GM21786 (cell line): ENCODE measurements around the gene ADGRG6.

Source experiments
- ATAC-seq: cut with Tn5 transposase; IDR thresholded peaks from one replicate; pipeline ENCODE4 v1.9.1; 2021; ENCODE audit not compliant: unreplicated experiment

ADGRG6 gene

DNA sequence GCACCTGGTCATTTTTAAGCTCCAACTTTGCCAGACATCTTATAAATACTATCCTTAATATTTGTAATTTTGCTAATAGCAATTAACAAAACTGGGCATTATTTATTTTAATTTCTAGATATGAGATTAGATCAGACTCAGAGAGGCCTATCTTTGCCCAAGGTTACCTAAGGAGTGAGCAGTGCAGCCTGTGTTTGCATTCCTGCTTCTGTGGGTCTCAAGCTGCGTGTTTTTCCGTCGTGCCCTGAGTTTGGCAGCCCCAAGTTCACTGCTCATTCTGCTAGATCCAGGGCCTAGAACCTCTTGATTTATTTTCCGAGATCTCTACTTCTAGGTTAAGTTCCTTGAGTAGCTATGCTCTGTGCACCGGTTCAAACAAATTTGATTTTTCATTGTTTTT lies 11.0 kb upstream of the ADGRG6 start:
- no peak for ATAC-seq

DNA sequence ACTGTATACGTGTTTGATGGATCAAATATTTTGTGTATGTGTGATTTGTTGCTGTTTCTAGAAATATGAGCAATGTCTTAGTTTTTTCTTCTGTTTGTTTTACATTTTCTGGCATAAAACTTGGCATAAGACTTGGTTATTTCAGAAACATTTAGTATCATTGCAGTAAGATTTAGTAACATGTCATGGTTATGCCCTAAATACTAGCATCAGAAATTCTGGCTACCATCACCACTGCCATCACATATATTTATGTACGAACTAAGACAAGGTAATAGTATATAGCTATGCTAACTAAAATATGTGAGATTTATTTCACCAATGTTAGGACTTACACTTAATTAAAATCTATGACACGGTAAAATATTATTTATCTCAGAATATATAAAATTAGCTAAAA lies 10.3 kb upstream of the ADGRG6 start:
- ATAC-seq: no peak

DNA sequence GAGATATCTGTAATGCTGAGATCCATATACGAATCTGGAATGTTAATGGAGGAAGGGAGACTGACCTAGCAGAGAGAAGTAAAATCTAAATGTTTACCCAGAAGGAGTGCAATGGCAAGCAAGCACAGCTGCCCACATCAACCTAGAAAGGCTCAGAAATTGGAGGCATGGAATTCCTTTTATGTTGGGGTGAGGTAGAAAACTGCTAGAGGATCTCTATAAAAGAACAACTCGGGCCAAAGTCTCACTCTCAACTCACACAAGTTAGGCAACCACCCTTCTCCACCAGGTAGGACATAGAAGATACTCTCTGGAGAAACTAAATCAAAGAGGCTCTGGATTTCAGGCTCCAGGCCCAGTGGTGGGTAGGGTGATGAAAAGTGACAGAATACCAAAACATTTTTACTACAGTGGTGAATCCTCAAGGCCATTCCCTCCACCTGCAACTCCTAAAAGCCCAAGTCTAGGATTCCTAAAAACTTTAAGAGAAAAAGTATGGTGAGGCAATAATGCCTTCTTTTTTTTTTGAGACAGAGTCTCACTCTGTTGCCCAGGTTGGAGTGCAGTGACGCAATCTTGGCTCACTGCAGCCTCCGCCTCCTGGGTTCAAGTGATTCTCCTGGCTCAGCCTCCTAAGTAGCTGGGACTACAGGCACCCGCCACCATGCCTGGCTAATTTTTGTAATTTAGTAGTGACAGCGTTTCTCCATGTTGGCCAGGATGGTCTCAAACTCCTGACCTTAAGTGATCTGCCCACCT lies 9.5 kb upstream of the ADGRG6 start:
- ATAC-seq: no peak

DNA sequence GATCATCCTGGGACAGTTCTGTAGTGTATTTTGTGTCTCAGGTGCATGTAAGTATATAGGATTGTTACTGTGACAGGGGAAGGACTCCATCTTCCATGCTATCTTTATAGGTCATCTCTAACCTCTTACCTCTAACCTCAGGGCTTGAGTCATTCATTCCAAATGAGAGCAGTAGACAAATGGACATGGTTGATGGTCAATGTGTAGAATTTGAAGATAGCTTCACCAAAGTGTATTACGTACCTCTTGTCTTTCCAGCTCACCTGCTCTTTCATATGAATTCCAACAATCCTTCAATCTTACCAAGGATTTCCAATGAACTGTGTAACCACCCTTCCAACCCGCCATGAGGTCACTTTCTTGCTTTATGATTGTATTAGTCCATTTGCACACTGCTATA lies 8.7 kb upstream of the ADGRG6 start:
- no peak for ATAC-seq

DNA sequence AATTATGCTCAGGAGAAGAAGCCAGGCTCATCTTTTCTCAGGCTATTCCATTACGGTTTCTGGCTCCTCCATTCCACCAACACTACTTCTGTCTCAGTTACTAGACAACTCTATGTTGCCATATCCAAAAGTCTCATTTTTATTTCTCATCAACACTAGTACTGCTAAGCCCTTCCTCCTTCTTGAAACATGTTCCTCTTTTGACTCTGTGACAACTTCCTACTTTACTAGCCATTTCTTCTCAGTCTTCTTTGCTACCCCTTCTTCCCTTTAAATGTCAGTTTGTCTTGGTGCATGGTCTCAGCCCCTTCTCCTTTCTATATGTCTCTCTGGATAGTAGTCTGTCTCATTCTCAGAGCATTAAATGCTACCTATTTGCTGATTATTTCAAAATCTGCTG lies 7.1 kb upstream of the ADGRG6 start:
- ATAC-seq: no peak

DNA sequence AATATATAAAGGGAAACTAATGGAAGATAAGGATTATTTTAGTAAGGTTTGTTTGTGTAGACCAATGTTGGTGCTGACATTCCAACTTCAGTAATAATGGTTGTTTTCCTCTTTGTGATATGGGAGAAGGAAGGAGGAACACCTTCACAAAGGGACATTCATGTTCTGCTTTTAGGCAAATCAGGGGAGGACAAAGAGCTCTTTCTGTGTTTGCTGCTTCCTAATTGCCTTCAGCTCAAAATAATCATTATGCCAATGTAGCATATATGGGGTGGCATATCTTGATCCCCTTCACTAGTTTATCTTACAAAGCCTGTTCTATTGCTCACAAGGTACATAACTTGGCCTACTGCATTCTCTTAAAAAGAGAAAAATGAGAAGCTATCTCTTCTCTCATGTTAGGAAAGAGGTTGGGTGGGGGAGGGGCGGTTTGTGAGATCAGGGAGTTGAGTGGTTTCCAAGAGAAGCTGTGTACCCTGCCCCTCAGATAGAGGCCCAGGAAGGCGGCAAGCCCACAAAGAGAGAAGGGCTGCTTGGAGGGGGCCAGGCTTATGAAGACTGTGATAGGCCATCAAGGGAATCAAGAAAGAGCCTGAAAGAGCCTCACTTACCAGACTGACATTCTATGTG lies 4.7 kb upstream of the ADGRG6 start:
- ATAC-seq: no peak

DNA sequence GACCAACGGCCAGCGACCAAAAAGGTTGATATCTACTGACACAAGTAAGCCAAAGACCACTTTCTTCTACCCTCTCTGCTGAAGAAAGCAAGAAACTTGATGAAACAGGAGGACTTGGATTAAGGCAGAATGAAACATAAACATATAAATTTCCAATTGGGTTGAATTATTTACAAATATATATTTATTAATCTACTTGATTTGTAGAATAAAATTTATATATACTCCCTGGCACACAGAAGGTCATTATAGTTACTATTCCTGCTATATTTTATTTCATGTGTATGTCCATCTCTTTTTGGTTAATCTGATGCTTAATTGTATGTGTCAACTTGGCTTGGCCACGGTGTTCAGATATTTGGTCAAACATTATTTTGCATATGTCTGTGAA lies 4.2 kb upstream of the ADGRG6 start:
- no peak for ATAC-seq

DNA sequence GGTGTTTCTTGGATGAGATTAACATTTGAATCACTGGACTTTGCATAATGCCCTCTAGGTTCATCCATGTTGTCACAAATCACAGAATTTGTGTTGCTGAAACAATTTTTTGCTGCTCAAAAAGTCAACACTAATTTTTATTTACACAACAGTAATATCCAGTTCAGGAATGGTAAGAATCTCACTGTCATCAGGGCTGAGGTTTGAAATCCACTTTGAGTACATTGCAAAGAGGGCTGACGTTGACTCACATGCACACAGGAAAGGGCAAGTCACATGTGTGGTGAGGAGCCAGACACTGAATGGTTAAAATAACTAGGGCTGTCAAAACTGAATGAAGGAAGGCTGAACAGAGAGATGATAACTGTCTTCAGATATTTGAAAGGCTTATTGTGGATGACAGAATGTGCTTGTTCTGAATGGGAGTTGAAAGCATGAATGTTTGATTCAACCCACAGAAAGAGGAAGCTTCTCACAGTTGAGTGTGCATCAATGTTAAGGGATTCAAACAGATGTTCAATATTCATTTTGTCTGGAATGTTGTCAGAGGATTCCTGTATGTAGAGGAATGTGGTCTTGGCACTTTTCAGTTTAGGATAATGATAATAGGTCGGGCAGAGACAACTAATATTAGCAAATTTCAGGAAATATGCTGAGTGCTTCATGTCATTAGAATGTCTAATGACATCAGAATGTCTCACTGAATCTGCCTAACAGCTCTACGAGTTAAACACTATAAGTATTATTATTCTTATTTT lies 3.6 kb upstream of the ADGRG6 start:
- no peak for ATAC-seq

DNA sequence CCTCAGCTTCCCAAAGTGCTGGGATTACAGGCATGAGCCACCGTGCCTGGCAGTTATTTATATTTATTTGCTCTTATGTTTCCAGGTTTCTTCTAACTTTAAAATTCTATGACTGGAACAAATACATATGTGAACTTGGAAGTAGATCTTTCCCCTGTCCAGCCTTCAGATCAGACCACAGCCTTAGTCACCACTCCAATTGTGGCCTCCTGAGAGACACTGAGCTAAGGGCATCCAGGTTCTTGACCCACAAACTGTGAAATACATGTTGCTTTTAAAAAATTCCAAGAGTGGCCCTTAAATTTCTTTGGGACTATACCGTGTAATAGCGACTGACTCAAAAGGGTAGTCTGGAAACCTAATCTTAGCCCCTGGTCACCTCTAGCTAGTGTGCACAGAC lies 1.5 kb upstream of the ADGRG6 start:
- no peak for ATAC-seq

DNA sequence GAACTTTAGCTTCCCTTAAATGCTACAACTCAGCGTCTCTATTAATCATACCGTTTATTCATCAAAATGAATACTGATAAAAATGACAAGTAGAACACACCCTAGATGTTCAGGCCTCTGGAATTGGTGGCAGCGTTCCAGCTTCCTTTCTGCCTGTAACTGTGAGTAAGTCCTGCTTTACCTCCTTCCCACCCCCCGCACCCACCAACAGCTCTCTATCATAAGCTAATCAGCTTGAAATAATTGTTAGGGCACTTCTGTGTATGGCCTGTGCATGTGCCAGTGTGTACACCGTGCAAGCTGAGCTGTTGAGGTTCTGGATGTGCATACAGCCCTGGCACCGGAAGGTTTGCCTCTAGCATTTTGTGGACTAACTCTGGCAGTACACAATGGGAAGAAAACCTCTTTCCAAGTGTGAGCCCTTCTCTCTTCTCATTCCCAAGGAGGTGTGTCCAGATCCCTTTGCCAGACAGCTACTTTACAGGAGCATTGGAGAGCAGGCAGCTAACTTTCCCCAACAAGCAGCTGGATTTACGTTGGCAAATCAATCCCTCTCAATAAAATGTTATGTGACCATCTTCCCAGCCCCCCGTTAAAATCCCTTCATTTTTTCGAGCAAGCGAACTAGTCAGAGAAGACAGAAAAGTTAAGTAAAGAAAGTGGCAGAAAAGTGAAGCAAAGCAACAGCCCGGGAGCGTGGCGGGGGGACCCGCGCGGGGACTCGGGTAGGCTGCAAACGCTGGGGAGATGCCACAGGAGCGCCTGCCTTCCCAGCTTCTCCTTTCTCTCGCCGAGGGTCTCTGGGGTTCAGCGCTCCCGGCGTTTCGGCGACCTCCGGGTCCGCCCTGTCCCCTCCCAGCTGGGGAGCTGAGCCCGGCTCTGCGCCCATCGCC lies 803 bp upstream of the ADGRG6 start:
- no peak for ATAC-seq

DNA sequence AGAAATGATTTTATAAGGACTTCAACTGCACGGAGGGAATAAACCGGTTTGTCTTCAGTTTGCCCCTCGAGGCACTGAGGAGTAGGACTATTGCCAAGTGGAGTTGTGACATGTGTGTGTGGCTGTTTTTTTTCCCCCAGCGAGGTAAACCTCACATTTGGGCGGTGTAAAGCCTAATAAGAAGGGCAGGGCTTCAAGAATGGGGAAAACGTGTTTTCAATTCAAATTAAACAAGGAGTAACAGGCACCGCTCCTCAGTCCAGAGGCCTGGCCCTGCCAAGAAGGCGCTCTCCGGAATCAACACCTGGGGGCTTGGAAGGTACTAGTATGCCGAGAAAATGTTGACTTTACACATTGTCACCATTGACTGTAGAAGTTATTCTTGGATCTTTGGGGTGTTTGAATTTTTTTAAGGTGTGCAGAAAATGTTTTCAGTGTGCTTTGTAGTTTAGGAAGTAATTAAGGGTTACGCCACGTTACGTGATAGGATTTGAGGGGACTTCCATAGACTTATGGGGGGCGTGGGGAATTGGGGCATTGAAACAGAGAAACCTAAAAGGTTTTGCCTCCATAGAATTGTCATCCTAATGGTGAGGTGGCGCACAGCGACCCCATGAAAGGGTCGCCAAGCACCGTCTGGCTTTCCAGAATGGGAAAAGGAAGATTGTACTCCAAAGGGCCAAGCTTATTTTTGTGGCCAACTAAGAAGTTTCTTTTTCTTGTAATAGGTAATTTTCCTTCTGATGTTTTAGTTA lies 791 bp downstream of the ADGRG6 start:
- no peak for ATAC-seq

DNA sequence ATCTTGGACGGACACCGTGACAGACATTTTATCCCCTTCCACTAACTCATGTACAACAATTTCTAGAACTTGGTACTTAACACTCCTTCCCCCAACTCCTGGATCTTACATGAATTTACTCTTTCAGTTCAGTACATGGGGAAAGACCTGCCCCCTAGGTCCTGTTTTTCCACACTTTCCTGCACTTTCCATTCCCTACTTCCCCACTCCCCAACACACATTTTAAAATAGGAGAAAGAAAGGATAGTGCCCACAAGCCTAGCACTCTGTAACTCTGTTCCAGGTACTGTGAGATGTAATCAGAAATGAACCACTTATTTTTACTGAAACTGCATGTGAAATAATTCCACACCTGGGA lies 1.3 kb downstream of the ADGRG6 start:
- no peak for ATAC-seq

DNA sequence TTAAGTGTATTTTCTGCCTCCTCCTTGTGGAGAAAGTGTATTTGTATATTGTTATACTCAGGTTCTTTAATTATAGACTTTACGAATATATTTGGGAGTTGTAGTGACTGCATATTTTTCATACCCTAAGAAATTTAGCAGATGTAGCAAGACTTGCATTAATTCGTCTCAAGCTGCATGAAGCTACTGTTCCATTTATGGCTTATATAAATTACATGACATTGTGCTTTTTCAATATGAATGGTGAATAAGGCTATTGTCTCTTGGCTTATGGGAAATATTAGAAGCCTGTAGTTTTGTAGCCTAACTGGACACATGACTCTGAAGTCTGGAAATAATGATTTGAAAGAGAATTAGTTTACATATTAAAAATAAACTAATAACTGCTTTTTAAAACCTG lies 2.4 kb downstream of the ADGRG6 start:
- ATAC-seq: no peak

DNA sequence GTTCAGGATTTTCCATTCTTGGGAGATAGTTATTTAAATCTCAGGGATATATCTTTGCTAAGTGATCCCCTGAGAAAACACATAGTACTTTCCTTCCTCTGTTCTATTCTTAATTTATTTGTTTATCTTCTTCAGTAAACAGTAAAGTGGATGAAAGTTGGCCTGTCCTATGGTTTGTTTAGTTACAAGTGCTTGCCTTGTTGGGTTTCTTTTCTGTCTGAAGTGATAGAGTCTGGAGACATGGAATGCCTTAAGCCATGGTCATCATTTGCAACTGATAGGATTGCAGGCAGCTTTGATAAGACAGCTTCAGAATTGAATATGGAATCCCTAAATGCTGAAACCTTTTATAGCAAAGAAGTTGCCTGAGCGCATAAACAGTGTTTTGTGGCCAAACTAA lies 4.9 kb downstream of the ADGRG6 start:
- no peak for ATAC-seq

DNA sequence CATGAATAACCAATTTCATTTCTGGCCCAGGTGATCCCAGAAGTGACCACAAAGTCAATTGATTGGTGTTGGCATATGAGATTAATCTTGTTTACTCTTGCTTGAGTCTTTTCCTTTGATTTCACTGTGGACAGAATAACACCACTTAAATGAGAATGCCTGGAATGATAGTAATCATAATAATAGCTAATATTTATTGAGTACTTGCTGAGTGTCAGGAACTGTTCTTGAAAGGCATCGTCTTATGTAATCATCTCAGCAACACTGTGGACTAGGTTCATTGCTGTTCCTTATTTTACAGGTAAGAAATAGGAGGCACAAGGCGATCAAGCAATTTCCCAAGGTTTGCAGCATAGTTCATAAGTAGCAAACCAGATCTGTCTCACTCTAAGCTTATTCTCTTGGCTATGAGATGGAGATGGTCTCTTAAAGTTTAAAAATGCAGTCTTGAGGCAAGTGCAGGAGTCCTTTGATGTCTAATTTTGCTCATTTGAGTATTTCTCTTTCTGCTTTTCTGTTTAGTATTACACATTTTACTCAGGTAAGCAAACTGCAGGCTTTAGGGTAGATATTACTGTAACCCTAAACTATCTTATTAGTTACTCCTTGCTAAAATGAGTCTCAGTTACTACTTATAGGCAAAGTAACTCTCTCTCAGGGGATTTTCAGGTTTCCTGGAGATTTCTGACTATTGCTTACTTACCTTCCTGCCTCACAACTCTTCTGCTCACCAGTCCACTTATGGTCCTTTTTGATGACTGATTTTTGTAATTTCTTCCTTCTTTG lies 6.3 kb downstream of the ADGRG6 start:
- ATAC-seq: no peak

DNA sequence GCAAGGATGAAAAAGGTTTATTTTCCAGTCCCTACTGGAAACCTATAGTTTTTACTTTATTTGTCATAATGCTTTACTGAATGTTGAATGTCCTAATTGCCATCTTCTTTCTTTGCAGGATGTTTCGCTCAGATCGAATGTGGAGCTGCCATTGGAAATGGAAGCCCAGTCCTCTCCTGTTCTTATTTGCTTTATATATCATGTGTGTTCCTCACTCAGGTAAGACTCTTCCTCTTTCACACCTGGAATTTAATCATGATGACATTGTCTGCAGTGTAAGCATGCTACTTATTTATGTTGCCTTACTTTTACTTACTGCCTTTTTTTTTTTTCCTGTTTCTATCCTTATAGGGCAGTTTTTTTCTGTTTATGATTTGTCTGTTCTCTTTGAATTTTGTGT lies 7.6 kb downstream of the ADGRG6 start:
- no peak for ATAC-seq

DNA sequence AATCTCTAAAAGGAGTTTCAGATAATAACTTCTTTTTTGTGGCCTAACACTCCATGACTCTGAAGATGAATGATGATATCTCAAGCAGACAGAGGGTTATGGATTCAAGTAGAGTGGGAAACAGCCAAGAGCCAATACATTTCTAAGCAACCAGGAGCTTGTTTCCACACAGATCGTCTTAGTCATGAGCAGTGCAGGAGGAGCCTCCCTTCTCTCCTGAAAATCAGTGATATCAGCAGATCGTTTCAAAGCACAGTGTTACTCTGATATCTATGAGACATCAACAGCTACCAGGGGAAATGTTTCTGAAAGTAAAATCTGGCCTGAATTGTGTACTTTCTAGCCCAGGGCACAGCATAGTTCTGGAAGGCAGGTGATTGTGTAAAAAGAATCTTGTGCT lies 11.5 kb downstream of the ADGRG6 start:
- no peak for ATAC-seq

DNA sequence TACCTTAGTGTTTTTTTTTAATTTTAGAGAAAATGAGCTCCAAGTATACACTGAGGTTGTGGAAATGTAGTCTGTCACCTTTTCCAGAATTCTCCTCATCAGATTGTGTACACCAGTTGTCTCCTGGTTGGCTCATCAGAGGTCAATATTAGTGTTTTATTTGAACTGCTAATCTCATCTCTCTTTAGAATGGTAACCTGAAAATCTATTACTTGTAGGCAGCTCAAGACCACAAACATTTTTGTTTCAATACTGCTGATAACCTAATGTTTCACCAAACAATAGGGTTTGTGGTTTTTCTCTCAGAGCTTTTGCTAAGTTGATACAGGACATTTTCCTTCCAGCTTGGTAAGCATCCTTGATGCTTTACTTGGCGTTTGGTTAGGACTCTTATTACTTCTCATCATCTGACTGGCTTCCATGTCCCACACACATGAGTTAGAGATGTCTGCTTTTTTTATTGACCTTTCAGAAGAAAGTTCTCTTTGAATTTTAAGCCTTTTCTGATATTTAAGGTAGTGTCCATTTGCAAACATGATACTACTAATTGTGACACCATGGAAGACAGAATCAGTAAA lies 15.1 kb downstream of the ADGRG6 start:
- ATAC-seq: no peak

DNA sequence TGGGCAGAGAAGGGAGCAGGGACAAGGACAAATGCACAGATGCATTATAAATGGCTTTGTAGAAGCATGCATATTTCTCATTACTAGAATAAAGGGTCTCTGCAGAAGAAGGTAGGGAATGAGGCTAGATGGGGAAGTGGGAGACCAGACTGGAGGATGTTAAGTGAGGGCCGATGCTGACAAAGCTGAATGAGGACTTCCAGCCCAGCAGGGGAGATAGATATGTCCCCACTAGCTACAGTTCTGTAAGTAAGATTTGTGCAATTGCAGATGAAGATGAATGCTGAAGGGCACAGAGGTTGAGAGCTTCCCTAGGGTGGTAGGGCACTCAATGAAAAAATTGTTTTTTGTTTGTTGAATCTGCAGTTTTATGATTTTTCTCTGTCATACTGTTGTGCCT lies 16.9 kb downstream of the ADGRG6 start:
- ATAC-seq: no peak

DNA sequence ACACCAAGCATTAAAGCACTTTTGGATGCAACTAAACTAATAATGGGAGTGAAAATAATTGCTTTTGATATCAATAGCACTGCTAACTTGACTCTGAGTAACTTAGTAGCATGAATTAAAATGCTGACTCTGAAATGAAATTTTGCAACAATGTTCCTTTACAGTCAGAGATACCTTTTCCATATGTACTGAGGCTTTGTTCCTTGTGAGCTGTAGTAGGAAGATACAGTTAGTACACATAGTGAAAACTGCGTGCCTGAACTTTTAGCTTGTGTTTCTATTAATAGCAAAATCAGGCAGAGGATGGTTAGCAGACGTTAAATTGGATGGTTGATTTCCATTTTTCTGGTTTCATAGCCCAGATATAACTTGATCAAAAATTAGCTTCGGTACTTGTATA lies 18.6 kb downstream of the ADGRG6 start:
- ATAC-seq: no peak
